Neuron (in vitro differentiated cells): Measurements from ENCODE around the gene GFPT2.

Source experiments
- H2AFZ ChIP-seq: one replicate; pipeline ENCODE4 v1.6.1; 2013; ENCODE audit warnings: low read depth, mild to moderate bottlenecking, inconsistent platforms, low read length, moderate library complexity
- H3K27me3 ChIP-seq: one replicate; pipeline ENCODE4 v1.6.1; 2013; ENCODE audit warnings: low read length; ENCODE audit not compliant: insufficient read depth
- H3K36me3 ChIP-seq: one replicate; pipeline ENCODE4 v1.6.1; 2013; ENCODE audit warnings: low read length; ENCODE audit not compliant: insufficient read depth
- H3K4me1 ChIP-seq: one replicate; pipeline ENCODE4 v1.6.1; 2013; ENCODE audit warnings: low read length; ENCODE audit not compliant: insufficient read depth
- H3K4me3 ChIP-seq: 2 replicates; pipeline ENCODE4 v1.5.1; 2013; ENCODE audit warnings: mild to moderate bottlenecking, low read length, moderate library complexity
- H3K9me3 ChIP-seq: one replicate; pipeline ENCODE4 v1.6.1; 2013; ENCODE audit warnings: low read length

GFPT2 gene

GRCh38 chr5:180296771-180297170, 56.4 kb downstream of the GFPT2 start:
- no peaks in the 10 kb centered on the region for H3K9me3 ChIP-seq
- no peak overlapping the region for H2AFZ ChIP-seq

DNA sequence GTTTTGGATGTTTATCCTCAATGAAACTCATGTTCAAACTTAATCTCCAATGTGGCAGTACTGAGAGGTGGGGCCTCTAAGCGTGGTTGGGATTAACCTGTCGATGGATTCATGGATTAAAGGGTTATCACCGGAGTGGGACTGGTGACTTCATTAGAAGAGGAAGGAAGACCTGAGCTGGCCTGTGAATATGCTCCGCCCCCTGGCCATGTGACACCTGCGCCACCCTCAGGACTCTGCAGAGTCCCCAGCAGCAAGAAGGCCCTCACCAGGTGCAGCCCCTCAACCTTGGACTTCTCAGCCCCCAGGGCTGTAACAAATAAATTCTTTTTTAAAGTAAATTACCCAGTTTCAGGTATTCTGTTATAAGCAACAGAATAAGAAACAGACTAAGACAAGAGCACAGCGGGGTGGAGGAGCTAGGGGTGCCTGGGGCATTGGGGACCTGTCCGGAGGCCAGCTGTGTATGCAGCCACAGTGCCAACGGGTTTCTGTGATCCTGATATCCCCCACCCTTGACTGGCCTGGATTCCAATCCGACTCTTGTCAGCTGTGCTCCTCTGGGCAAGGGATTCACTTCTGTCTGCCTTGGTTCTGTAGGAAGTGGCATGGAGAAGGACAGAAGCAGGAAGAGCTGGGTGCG, 58.1 kb downstream of the GFPT2 start:
- Histone ChIP-seq H3K4me1 (peaks cover 8% of the 10 kb centered on the region), H2AFZ (no peak overlapping the region), H3K4me3 (no peak overlapping the region), H3K27me3 (no peaks in the 10 kb centered on the region), H3K9me3 (no peaks in the 10 kb centered on the region), H3K36me3 (no peaks in the 10 kb centered on the region)

More at GRCh38 chr5:180296771-180297170, 56.4 kb downstream of the GFPT2 start:
- peaks cover 2% of the 10 kb centered on the region for H3K36me3 ChIP-seq
- no peaks in the 10 kb centered on the region for H3K4me1 ChIP-seq
- no peak overlapping the region for H3K4me3 ChIP-seq
- no peaks in the 10 kb centered on the region for H3K27me3 ChIP-seq

DNA sequence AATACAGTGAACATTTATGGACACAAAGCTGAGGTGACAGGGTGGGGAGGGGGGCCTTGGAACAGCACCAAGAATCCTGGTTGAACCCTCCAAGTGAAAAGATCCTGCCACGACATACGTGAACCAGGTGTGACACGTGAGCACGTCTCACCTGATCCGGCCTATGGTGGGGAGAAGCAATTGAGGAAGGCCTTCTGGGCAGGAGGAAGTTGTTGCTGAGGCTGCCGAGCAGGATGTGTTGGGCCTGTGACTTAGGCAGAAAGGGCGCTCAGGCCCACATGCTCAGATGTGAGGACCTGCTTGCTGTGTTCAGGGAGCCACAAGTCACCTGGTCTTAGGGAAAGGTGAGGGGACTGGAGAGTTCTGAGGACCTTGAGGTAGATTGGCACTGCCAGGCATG, 58.7 kb downstream of the GFPT2 start:
- no peak overlapping the region for H3K4me3 ChIP-seq
- no peaks in the 10 kb centered on the region for H3K36me3 ChIP-seq

DNA sequence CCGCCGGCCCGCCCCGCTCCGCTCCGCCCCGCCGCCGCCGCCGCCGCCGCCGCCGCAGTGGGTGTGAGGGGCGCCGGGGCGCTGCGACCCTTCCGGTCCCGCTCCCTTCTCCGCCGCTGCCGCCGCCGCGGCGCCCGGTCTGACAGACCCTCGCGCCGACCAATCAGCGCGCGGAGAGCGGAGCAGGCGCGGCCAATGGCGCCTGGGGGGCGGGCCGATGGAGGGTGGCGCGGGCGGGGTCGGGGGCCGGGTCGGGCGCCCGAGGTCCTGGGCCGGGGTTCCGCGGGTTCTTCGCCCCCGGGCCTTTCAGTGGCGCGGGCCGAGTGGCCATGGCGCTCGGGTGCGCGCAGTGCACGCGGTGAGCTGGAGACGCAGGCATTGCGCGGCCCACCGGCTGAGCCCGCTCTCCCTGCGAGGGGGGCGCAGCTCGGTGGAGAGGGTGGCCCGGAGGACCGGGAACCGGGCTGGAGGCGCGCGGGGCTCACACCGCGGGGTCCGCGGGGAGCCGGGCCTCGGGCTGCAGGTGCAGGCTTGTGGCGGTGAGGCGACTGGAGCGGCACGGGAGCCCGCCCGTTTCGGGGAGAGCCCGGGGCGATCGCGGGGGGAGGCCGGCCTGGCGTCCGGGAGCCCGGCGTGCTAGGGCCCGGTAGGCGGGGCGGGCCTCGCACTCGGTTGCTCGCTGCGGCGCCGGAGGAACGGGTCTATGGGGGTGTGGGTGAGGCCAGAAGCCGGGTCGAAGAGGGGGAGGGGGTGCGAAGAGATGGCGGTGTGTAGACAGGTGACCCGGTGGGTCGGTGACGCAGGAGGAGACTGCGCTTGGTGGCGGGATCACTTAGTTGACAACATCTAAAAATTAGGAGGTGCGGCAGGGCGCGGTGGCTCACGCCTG, 60.9 kb downstream of the GFPT2 start, which contains the start of gene MAPK9:
Gene MAPK9, minus strand, starts transcription at position 141 of the 889 bp plus-strand sequence. CDS start 11,522 bp downstream, outside the sequence.
- Histone ChIP-seq H3K36me3 (no peaks in the 10 kb centered on the region), H3K4me3 (peak within 1 kb of the TSS; percentile 72), H3K4me1 (peaks cover 8% of the 10 kb centered on the region), H3K27me3 (no peaks in the 10 kb centered on the region), H2AFZ (peak within 1 kb of the TSS; percentile 99), H3K9me3 (peaks cover 4% of the 10 kb centered on the region)

More for the DNA sequence above, 58.7 kb downstream of the GFPT2 start:
- Histone ChIP-seq H3K27me3 (no peaks in the 10 kb centered on the region), H3K9me3 (no peaks in the 10 kb centered on the region), H3K4me1 (peaks cover 8% of the 10 kb centered on the region), H2AFZ (no peak overlapping the region)

- H3K36me3 ChIP-seq, result peaks cover 8% of the 10 kb centered on the region
- H3K9me3 ChIP-seq, result peaks cover 9% of the 10 kb centered on the region
- no peak overlapping the region for H2AFZ ChIP-seq
- no peaks in the 10 kb centered on the region for H3K27me3 ChIP-seq
- H3K4me1 ChIP-seq, result peaks cover 8% of the 10 kb centered on the region
- peak overlapping the region; percentile 72 for H3K4me3 ChIP-seq
Measured at GRCh38 chr5:180291234-180291940, 61.7 kb downstream of the GFPT2 start.

GRCh38 chr5:180290568-180291233, 62.4 kb downstream of the GFPT2 start:
- Histone ChIP-seq H2AFZ (no peak overlapping the region), H3K4me3 (peak overlapping the region; percentile 72), H3K36me3 (peaks cover 8% of the 10 kb centered on the region), H3K9me3 (peaks cover 10% of the 10 kb centered on the region), H3K27me3 (no peaks in the 10 kb centered on the region), H3K4me1 (peaks cover 8% of the 10 kb centered on the region)

- H3K36me3 ChIP-seq, result peaks cover 13% of the 10 kb centered on the region
- H2AFZ ChIP-seq, result no peak overlapping the region
- H3K4me3 ChIP-seq, result no peak overlapping the region
Measured at GRCh38 chr5:180289966-180290365, 63.2 kb downstream of the GFPT2 start.

GRCh38 chr5:180289433-180289832, 63.7 kb downstream of the GFPT2 start:
- H3K4me3 ChIP-seq, result no peak overlapping the region

More at GRCh38 chr5:180289966-180290365, 63.2 kb downstream of the GFPT2 start:
- H3K27me3 ChIP-seq, result no peaks in the 10 kb centered on the region
- H3K4me1 ChIP-seq, result peaks cover 8% of the 10 kb centered on the region
- H3K9me3 ChIP-seq, result peaks cover 15% of the 10 kb centered on the region

DNA sequence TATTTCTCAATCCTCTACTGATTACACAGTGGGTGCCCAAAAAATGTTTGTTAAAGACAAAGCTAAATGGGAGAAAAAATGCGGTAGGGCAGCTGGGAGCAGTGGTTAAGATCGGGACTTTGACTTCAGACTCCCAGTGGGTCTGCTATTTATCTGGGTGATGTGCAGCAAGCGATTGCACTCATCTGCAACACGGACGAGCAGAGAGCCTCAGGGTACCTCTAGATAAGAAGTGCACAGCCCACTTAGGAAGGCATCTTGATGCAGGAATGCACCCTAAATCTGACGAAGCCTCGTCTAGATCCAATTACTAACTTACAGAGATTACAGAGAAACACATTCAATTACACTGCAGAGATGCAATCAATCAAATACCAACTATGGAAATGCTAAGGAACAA, 65.3 kb downstream of the GFPT2 start:
- Histone ChIP-seq H3K9me3 (peaks cover 25% of the 10 kb centered on the region), H2AFZ (no peak overlapping the region), H3K4me1 (peaks cover 8% of the 10 kb centered on the region), H3K36me3 (peaks cover 24% of the 10 kb centered on the region), H3K27me3 (no peaks in the 10 kb centered on the region), H3K4me3 (no peak overlapping the region)

More at GRCh38 chr5:180289433-180289832, 63.7 kb downstream of the GFPT2 start:
- Histone ChIP-seq H3K4me1 (peaks cover 8% of the 10 kb centered on the region), H3K9me3 (peaks cover 18% of the 10 kb centered on the region), H3K36me3 (peaks cover 15% of the 10 kb centered on the region), H3K27me3 (no peaks in the 10 kb centered on the region), H2AFZ (no peak overlapping the region)

DNA sequence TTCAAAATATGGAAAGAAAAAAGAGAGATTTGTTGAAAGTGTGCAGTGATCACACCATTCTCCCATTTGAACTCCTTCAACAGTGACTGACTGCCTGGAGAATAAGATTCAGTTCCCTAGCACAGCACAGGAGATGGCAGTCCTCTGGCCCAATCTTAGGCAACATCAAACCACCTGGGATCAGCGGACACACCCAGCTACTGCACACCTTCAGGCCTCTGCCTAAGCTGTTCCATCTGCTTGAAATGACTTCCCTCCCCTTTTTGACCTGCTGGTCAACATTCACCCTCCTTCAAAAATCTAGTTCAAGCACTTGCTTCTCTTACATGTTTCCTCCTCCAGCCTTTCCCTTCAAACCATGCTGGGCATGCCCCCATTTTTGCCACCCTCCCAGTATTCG, 65.7 kb downstream of the GFPT2 start:
- Histone ChIP-seq H3K4me3 (no peak overlapping the region), H3K36me3 (peaks cover 28% of the 10 kb centered on the region), H2AFZ (no peak overlapping the region), H3K4me1 (peaks cover 8% of the 10 kb centered on the region), H3K27me3 (no peaks in the 10 kb centered on the region), H3K9me3 (peaks cover 30% of the 10 kb centered on the region)

- no peaks in the 10 kb centered on the region for H3K4me1 ChIP-seq
- H2AFZ ChIP-seq, result no peak overlapping the region
- peaks cover 46% of the 10 kb centered on the region for H3K9me3 ChIP-seq
- no peaks in the 10 kb centered on the region for H3K27me3 ChIP-seq
- H3K36me3 ChIP-seq, result peaks cover 49% of the 10 kb centered on the region
- H3K4me3 ChIP-seq, result no peak overlapping the region
Measured at GRCh38 chr5:180284149-180284548, 69.0 kb downstream of the GFPT2 start.

DNA sequence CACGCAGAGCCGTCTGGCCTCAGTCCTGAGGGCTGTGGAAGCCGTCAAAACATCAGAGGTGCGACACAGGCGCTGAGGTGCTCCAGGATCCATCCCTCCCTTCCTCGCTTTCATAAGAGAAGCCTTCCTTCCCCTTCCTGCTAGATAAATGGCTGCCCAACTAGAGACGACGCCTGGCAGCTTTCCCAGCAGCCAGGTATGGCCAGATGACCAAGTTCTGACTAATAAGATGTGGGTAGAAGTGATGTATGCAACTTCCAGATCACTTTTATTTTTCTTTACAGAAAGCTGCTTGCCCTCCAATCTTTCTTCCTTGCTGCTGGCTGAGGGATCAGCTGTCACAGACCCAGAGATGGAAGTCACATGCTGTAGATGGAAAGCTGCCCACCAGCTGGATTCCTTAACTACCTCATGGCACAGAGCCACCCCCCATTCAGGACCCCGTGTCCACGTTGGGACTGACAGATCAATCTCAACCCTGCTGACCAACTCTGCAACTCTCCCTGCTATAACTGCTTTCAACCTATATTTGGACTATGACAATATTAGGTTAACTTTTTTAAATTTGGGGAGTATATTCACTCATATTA, 70.0 kb downstream of the GFPT2 start:
- no peaks in the 10 kb centered on the region for H3K27me3 ChIP-seq
- H3K36me3 ChIP-seq, result peaks cover 53% of the 10 kb centered on the region

More for the DNA sequence above, 70.0 kb downstream of the GFPT2 start:
- no peak overlapping the region for H3K4me3 ChIP-seq
- H3K9me3 ChIP-seq, result peaks cover 49% of the 10 kb centered on the region
- H2AFZ ChIP-seq, result no peak overlapping the region
- no peaks in the 10 kb centered on the region for H3K4me1 ChIP-seq
